Left forelimb (tissue), 1 donor: ENCODE data around the gene CD300LB.
"Not testable (repeated sequence)": the region's sequence is repeated elsewhere in the genome, so short reads cannot be mapped to it uniquely, and the experiment has no call there.

Source experiments
- DNase-seq: peaks from one replicate; pipeline ENCODE4 v3.0.0-alpha.2; 2018; ENCODE audit warnings: low spot score

Gene CD300LB

GRCh38 chr17:74531231-74531761 lies at the start of gene CD300LB:
Gene CD300LB, minus strand, starts transcription at chr17:74531475. Its CDS starts 125 bp downstream, at chr17:74531350.
- DNase-seq: peak; percentile 31

- no peak for DNase-seq
Measured at GRCh38 chr17:74579900-74580299, 48.6 kb upstream of the CD300LB start.

- DNase-seq: no peak
Measured at GRCh38 chr17:74578979-74579378, 47.7 kb upstream of the CD300LB start.

- no peak for DNase-seq
Measured at GRCh38 chr17:74574489-74575142, 43.3 kb upstream of the CD300LB start.

GRCh38 chr17:74573635-74574034 lies 42.4 kb upstream of the CD300LB start:
- not testable (repeated sequence) for DNase-seq

- DNase-seq: no peak
Measured at GRCh38 chr17:74573169-74573568, 41.9 kb upstream of the CD300LB start.

- no peak for DNase-seq
Measured at GRCh38 chr17:74571621-74572270, 40.5 kb upstream of the CD300LB start.

- no peak for DNase-seq
Measured at GRCh38 chr17:74569020-74570003, 38.0 kb upstream of the CD300LB start.

GRCh38 chr17:74568106-74568873 lies 37.0 kb upstream of the CD300LB start:
- no peak for DNase-seq

- DNase-seq: no peak
Measured at GRCh38 chr17:74567397-74567796, 36.1 kb upstream of the CD300LB start, which contains the start of gene CD300H. Gene CD300H, minus strand, starts transcription at chr17:74567509.

- DNase-seq: no peak
Measured at GRCh38 chr17:74566132-74566753, 35.0 kb upstream of the CD300LB start.

- DNase-seq: no peak
Measured at GRCh38 chr17:74565126-74565525, 33.9 kb upstream of the CD300LB start.

- no peak for DNase-seq
Measured at GRCh38 chr17:74563358-74563757, 32.1 kb upstream of the CD300LB start.

- DNase-seq: no peak
Measured at GRCh38 chr17:74561586-74561985, 30.3 kb upstream of the CD300LB start.

- no peak for DNase-seq
Measured at GRCh38 chr17:74558882-74559519, 27.7 kb upstream of the CD300LB start.

GRCh38 chr17:74558402-74558801 lies 27.1 kb upstream of the CD300LB start:
- not testable (repeated sequence) for DNase-seq

- no peak for DNase-seq
Measured at GRCh38 chr17:74555427-74555940, 24.2 kb upstream of the CD300LB start.

- no peak for DNase-seq
Measured at GRCh38 chr17:74554909-74555308, 23.6 kb upstream of the CD300LB start.

- no peak for DNase-seq
Measured at GRCh38 chr17:74552037-74552436, 20.8 kb upstream of the CD300LB start.

- no peak for DNase-seq
Measured at GRCh38 chr17:74550602-74551001, 19.3 kb upstream of the CD300LB start.
